ENCODE results near the gene ALOX15B. TPM values are rescaled to one million over a fixed set of nuclear protein-coding genes. Genes with fewer than 3 reads are reported as not detected.

The ALOX15B gene
- total RNA-seq, 2 donors from 2014 or later, result 52.1 to 108 TPM

DNA sequence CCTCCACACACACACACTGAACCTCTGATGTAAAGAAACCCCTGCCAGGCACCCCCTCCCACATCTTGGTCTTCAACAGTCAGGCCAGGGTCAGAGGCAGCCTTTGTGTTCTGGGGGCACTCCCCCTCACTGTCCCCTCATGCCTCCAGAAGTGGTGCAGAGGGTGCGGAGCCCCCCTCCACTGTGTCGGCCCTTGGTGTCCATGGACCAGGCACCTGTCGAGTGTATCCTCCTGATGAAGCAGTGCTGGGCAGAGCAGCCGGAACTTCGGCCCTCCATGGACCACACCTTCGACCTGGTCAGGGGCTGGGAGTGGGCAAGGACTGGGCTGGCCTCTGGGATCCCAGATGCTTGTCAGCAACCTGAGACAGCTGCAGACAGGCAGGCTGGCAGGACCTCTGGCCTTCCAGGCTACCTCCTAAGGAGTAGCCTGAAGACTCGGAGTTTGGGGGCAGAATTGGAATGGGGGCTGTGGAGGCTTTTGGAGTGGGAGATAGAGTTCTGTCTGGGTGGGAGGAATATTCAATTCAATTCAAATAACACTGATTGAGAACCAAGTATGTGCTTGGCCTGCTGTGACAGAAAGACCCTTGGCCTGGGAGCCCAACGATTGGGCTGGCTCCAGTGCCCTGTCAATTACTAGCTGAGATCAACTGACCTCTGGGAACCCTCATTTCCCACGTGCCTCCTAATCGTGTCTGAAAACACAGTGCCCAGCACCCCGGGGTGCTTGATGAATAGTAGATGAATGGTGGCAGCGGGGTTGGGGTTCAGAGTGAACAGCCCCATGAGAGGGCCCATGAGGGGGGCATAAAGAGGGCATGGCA is 24.9 kb upstream of the ALOX15B start:
- TF ChIP-seq, protein P1, sequence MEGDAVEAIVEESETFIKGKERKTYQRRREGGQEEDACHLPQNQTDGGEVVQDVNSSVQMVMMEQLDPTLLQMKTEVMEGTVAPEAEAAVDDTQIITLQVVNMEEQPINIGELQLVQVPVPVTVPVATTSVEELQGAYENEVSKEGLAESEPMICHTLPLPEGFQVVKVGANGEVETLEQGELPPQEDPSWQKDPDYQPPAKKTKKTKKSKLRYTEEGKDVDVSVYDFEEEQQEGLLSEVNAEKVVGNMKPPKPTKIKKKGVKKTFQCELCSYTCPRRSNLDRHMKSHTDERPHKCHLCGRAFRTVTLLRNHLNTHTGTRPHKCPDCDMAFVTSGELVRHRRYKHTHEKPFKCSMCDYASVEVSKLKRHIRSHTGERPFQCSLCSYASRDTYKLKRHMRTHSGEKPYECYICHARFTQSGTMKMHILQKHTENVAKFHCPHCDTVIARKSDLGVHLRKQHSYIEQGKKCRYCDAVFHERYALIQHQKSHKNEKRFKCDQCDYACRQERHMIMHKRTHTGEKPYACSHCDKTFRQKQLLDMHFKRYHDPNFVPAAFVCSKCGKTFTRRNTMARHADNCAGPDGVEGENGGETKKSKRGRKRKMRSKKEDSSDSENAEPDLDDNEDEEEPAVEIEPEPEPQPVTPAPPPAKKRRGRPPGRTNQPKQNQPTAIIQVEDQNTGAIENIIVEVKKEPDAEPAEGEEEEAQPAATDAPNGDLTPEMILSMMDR (IDR thresholded peaks at IDR 0.05), result no peak
- no peak for TF ChIP-seq POLR2A (IDR thresholded peaks at IDR 0.05)
- TF ChIP-seq POLR2AphosphoS5 (IDR thresholded peaks at IDR 0.05), result no peak
- no peak for DNase-seq (ENCODE audit: low spot score)
- no peak overlapping the region for H3K4me3 ChIP-seq
- H3K27me3 ChIP-seq (replicated peaks; ENCODE audit: insufficient read depth), result no peaks in the 10 kb centered on the region
- peaks cover 9% of the 10 kb centered on the region for H3K4me1 ChIP-seq (replicated peaks)
- H3K36me3 ChIP-seq, result no peaks in the 10 kb centered on the region
- H3K27ac ChIP-seq, result no peak overlapping the region
- H3K9me3 ChIP-seq, result no peaks in the 10 kb centered on the region
- intact Hi-C loops (cut with DNase I), result no loop called here
- WGBS, result 86% methylated on average over 7 of the region's 12 CpGs

DNA sequence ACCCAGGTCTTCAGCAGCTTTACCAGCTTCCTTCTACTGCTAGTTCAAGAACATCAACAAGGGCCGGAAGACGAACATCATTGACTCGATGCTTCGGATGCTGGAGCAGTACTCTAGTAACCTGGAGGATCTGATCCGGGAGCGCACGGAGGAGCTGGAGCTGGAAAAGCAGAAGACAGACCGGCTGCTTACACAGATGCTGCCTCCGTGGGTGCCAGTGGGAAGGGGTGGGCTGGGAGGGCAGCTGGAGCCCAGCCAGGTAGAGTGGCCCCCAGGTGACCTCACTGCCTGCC is 24.4 kb upstream of the ALOX15B start:
- TF ChIP-seq POLR2AphosphoS5 (IDR thresholded peaks at IDR 0.05), result no peak
- TF ChIP-seq POLR2A (IDR thresholded peaks at IDR 0.05), result no peak
- TF ChIP-seq, protein P1 (IDR thresholded peaks at IDR 0.05), result no peak
- 92% methylated on average over 9 of the region's 9 CpGs for WGBS
- intact Hi-C loops (cut with DNase I), result no loop called here
- Histone ChIP-seq H3K4me1 (replicated peaks) (peaks cover 12% of the 10 kb centered on the region), H3K9me3 (no peaks in the 10 kb centered on the region), H3K27ac (no peak overlapping the region), H3K4me3 (no peak overlapping the region), H3K27me3 (replicated peaks; ENCODE audit: insufficient read depth) (no peaks in the 10 kb centered on the region), H3K36me3 (no peaks in the 10 kb centered on the region)
- DNase-seq (ENCODE audit: low spot score), result no peak

GRCh38 chr17:8015236-8015956 is 23.5 kb upstream of the ALOX15B start:
- no peak for DNase-seq (ENCODE audit: low spot score)
- TF ChIP-seq POLR2AphosphoS5 (IDR thresholded peaks at IDR 0.05), result no peak
- TF ChIP-seq, protein P1 (IDR thresholded peaks at IDR 0.05), result no peak
- TF ChIP-seq POLR2A (IDR thresholded peaks at IDR 0.05), result no peak
- Histone ChIP-seq H3K9me3 (no peaks in the 10 kb centered on the region), H3K4me3 (peak overlapping the region in 1 of 2 donors; percentile 44), H3K27me3 (replicated peaks; ENCODE audit: insufficient read depth) (no peaks in the 10 kb centered on the region), H3K36me3 (no peaks in the 10 kb centered on the region), H3K27ac (peak overlapping the region; percentile 74 to 84), H3K4me1 (replicated peaks) (peaks cover 12% of the 10 kb centered on the region)
- intact Hi-C loops (cut with DNase I), result no loop called here
- 75% methylated on average over 40 of the region's 44 CpGs for WGBS

- no peak for TF ChIP-seq POLR2A (IDR thresholded peaks at IDR 0.05)
- TF ChIP-seq POLR2AphosphoS5 (IDR thresholded peaks at IDR 0.05), result no peak
- TF ChIP-seq, protein P1 (IDR thresholded peaks at IDR 0.05), result no peak
- WGBS, result under 1% methylated on average over 44 of the region's 46 CpGs
- Histone ChIP-seq H3K36me3 (no peaks in the 10 kb centered on the region), H3K4me1 (replicated peaks) (peaks cover 12% of the 10 kb centered on the region), H3K9me3 (no peaks in the 10 kb centered on the region), H3K4me3 (peak overlapping the region; percentile 26 to 44), H3K27me3 (replicated peaks; ENCODE audit: insufficient read depth) (no peaks in the 10 kb centered on the region), H3K27ac (peak overlapping the region; percentile 74 to 84)
- DNase-seq (ENCODE audit: low spot score), result peak; percentile 53
- intact Hi-C loops (cut with DNase I), result no loop called here
Observed at GRCh38 chr17:8015957-8016631, 22.8 kb upstream of the ALOX15B start.

Data from prostate gland (tissue), 2 donors.